DMS79 (cell line): ENCODE measurements around the gene SLC25A24.

ENCODE experiments used
- DNase-seq: peaks from one replicate; lab custom pipeline; 2025; lab: John Stamatoyannopoulos, UW

SLC25A24 gene

GRCh38 chr1:108097018-108097417 lies 103.1 kb downstream of the SLC25A24 start:
- DNase-seq: no peak

- no peak for DNase-seq
These were observed 104.1 kb downstream of the SLC25A24 start for GRCh38 chr1:108096089-108096488.

- DNase-seq: no peak
These were observed 110.7 kb downstream of the SLC25A24 start for GRCh38 chr1:108089477-108089876.

DNA sequence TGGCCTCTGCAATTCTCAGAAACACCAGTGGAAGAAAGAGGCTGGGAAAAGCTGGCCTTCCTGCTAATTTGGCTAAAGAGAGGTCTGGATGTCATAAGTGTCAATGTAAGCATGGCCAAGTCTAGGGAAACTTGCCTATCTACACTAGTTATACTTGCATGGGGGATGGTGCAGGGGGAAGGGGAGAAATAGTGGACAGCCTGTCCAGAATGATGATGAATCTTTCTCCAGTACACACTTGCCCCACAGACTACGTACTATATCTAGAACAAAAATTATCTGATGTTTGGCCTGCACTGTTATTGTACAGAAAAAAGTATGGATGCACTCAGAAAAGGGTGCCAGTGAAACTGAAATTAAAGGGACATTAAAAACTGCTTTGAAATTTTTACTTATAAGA lies 114.5 kb downstream of the SLC25A24 start:
- DNase-seq: no peak

DNA sequence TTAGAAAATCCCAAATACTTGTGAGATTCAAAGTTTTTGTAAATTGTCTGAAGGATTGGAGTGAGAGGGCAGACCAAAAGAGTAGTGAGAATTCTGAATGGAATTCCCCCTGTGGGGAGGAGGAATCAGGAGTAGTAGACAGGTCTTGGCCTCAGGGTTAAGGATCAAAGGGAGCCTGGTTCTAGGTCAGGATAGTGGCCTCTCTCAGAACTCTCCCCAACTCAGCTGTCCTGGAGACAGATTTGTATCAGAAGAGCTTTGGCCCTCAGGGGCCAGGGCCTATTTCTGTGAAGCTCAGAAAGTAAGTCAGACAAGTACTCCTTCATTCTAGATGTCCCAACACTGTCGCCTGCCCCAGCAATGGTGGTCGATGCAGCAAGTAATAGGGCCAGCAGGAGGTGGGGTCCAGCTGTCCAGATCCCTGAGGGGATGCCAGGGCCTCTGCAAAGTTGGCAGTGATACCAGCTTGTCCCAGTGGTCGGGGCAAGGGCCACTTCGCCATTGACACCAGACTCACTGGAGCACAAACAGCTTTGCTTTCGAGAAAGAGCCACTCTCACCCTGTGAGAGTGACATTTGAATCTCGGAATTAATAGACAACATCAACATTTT lies 115.2 kb downstream of the SLC25A24 start:
- DNase-seq: no peak
